H9 (cell line): Measurements from ENCODE around the gene DGCR2. TPM values are rescaled to one million over a fixed set of nuclear protein-coding genes. Genes with fewer than 3 reads are reported as not detected.

Experiments used
- DNase-seq: peaks from one replicate; pipeline ENCODE4 v3.0.0-alpha.2; 2017
- H2AFZ ChIP-seq: one replicate; pipeline ENCODE4 v1.6.1; 2013; ENCODE audit warnings: mild to moderate bottlenecking, low read length, control low read depth, moderate library complexity
- H2AK5ac ChIP-seq: 2 replicates; pipeline ENCODE4 v1.6.1; 2013; ENCODE audit warnings: low read length, control low read depth, mixed read lengths; ENCODE audit not compliant: insufficient read length
- H2BK120ac ChIP-seq: one replicate; pipeline ENCODE4 v1.6.1; 2013; ENCODE audit warnings: low read depth, mild to moderate bottlenecking, low read length, control low read depth, inconsistent platforms; ENCODE audit not compliant: poor library complexity, severe bottlenecking
- H2BK12ac ChIP-seq: 2 replicates; pipeline ENCODE4 v1.6.1; 2013; ENCODE audit warnings: low read length, control low read depth, mixed read lengths, low read depth; ENCODE audit not compliant: insufficient read length
- H2BK15ac ChIP-seq: 2 replicates; pipeline ENCODE4 v1.6.1; 2013; ENCODE audit warnings: low read depth, low read length, control low read depth
- H2BK20ac ChIP-seq: one replicate; pipeline ENCODE4 v1.6.1; 2013; ENCODE audit warnings: low read depth, mild to moderate bottlenecking, low read length, control low read depth, inconsistent platforms; ENCODE audit not compliant: poor library complexity, severe bottlenecking
- H2BK5ac ChIP-seq: 2 replicates; pipeline ENCODE4 v1.6.1; 2013; ENCODE audit warnings: low read length, control low read depth, mixed read lengths; ENCODE audit not compliant: insufficient read length
- H3K14ac ChIP-seq: 2 replicates; pipeline ENCODE4 v1.6.1; 2013; ENCODE audit warnings: low read length, control low read depth; ENCODE audit not compliant: insufficient read depth
- H3K18ac ChIP-seq: 2 replicates; pipeline ENCODE4 v1.6.1; 2013; ENCODE audit warnings: low read depth, mild to moderate bottlenecking, mixed read lengths, low read length, control low read depth; ENCODE audit not compliant: insufficient read length
- H3K23ac ChIP-seq: 2 replicates; pipeline ENCODE4 v1.6.1; 2013; ENCODE audit warnings: low read length, control low read depth, mixed read lengths, low read depth; ENCODE audit not compliant: insufficient read length
- H3K23me2 ChIP-seq: 2 replicates; pipeline ENCODE4 v1.6.1; 2013; ENCODE audit warnings: low read depth, mild to moderate bottlenecking, mixed read lengths, low read length, control low read depth; ENCODE audit not compliant: insufficient read length, poor library complexity, severe bottlenecking
- H3K27ac ChIP-seq: 2 replicates; pipeline ENCODE4 v1.5.1; 2013; ENCODE audit warnings: low read length, control low read depth, mixed read lengths, low read depth; ENCODE audit not compliant: insufficient read length
- H3K27me3 ChIP-seq: 2 replicates; pipeline ENCODE4 v1.6.1; 2013; ENCODE audit warnings: low read length, control low read depth, inconsistent platforms; ENCODE audit not compliant: insufficient read depth
- H3K4ac ChIP-seq: 2 replicates; pipeline ENCODE4 v1.6.1; 2013; ENCODE audit warnings: low read depth, mild to moderate bottlenecking, control low read depth, inconsistent platforms, low read length, moderate library complexity
- H3K4me1 ChIP-seq: 2 replicates; pipeline ENCODE4 v1.6.1; 2013; ENCODE audit warnings: low read length, control low read depth, inconsistent platforms; ENCODE audit not compliant: insufficient read depth
- H3K4me2 ChIP-seq: 2 replicates; pipeline ENCODE4 v1.6.1; 2013; ENCODE audit warnings: low read length, control low read depth, mixed read lengths; ENCODE audit not compliant: insufficient read length, insufficient read depth
- H3K56ac ChIP-seq: 2 replicates; pipeline ENCODE4 v1.6.1; 2013; ENCODE audit warnings: low read depth, mild to moderate bottlenecking, mixed read lengths, low read length, control low read depth; ENCODE audit not compliant: insufficient read length
- H3K79me1 ChIP-seq: 2 replicates; pipeline ENCODE4 v1.6.1; 2013; ENCODE audit warnings: low read depth, mild to moderate bottlenecking, moderate library complexity, low read length, control low read depth, inconsistent platforms; ENCODE audit not compliant: insufficient read depth, poor library complexity, severe bottlenecking
- H3K79me2 ChIP-seq: 2 replicates; pipeline ENCODE4 v1.6.1; 2013; ENCODE audit warnings: low read length, control low read depth, inconsistent platforms; ENCODE audit not compliant: insufficient read depth
- H3K9ac ChIP-seq: 2 replicates; pipeline ENCODE4 v1.6.1; 2013; ENCODE audit warnings: low read length, control low read depth, mixed read lengths; ENCODE audit not compliant: insufficient read length; ENCODE audit errors: extremely low read depth
- H3K9me3 ChIP-seq: one replicate; pipeline ENCODE4 v1.6.1; 2013; ENCODE audit warnings: low read depth, low read length, inconsistent platforms; ENCODE audit not compliant: control insufficient read depth
- H3T11ph ChIP-seq: one replicate; pipeline ENCODE4 v1.6.1; 2013; ENCODE audit warnings: mild to moderate bottlenecking, low read length, control low read depth, inconsistent platforms
- H4K20me1 ChIP-seq: one replicate; pipeline ENCODE4 v1.6.1; 2013; ENCODE audit not compliant: control insufficient read depth, insufficient read length, insufficient read depth
- H4K5ac ChIP-seq: 2 replicates; pipeline ENCODE4 v1.6.1; 2013; ENCODE audit warnings: low read depth, mild to moderate bottlenecking, mixed read lengths, low read length, control low read depth; ENCODE audit not compliant: insufficient read length
- H4K8ac ChIP-seq: replicated peaks from 2 replicates; pipeline ENCODE4 v1.6.1; 2013; ENCODE audit warnings: low read length, control low read depth, mixed read lengths, low read depth; ENCODE audit not compliant: insufficient read length
- H4K91ac ChIP-seq: 2 replicates; pipeline ENCODE4 v1.6.1; 2013; ENCODE audit warnings: low read depth, mild to moderate bottlenecking, moderate library complexity, mixed read lengths, low read length, control low read depth; ENCODE audit not compliant: insufficient read length
- H3K27ac Mint-ChIP-seq, 3 experiments: 2 replicates in 2 of 3; 3 replicates in 1 of 3; pipeline ENCODE4 v1.8.0; 2020 to 2021; ENCODE audit warnings: mixed read lengths in 3 of 3, mild to moderate bottlenecking in 1 of 3, moderate library complexity in 1 of 3
- H3K27me3 Mint-ChIP-seq: 2 replicates; pipeline ENCODE4 v1.8.0; 2021; ENCODE audit warnings: low read depth, mild to moderate bottlenecking, moderate library complexity, mixed read lengths
- H3K36me3 Mint-ChIP-seq, 3 experiments: 2 replicates in 2 of 3; 3 replicates in 1 of 3; pipeline ENCODE4 v1.8.0; 2020 to 2021; ENCODE audit warnings: low read depth in 3 of 3, mixed read lengths in 3 of 3; ENCODE audit not compliant: insufficient read depth in 1 of 3
- H3K4me1 Mint-ChIP-seq, 2 experiments: 2 replicates each; pipeline ENCODE4 v1.8.0; 2020; ENCODE audit warnings: mixed read lengths in 2 of 2
- H3K4me3 Mint-ChIP-seq, 2 experiments: 2 replicates in 1 of 2; 3 replicates in 1 of 2; pipeline ENCODE4 v1.8.0; 2020 to 2021; ENCODE audit warnings: mild to moderate bottlenecking in 2 of 2, mixed read lengths in 2 of 2, moderate library complexity in 1 of 2
- H3K9me3 Mint-ChIP-seq, 2 experiments: 2 replicates in 1 of 2; 3 replicates in 1 of 2; pipeline ENCODE4 v1.8.0; 2020; ENCODE audit warnings: mild to moderate bottlenecking in 2 of 2, mixed read lengths in 2 of 2, moderate library complexity in 1 of 2
- CTCF ChIP-seq: fragments of 200-600 bp; sonication (generic); conservative IDR thresholded peaks from 3 replicates; pipeline ENCODE4 v1.8.0; 2021; ENCODE audit warnings: antibody characterized with exemption, mild to moderate bottlenecking
- WGBS: extraction: QIAGEN DNeasy Blood & Tissue Kit; methylation state at CpG from one replicate; pipeline ENCODE4 v1.1.7; 2013; ENCODE audit warnings: missing lambda C conversion rate, low lambda C conversion rate, mixed read lengths; ENCODE audit not compliant: insufficient read length; ENCODE audit errors: extremely low coverage; 5-methylcytosine and 5-hydroxymethylcytosine counted together
- total RNA-seq: library from RNA; stranded (reverse); gene quantifications from 2 replicates; pipeline ENCODE4 v1.2.1, GENCODE V29; 2021

Gene DGCR2
- total RNA-seq, 1 experiment from 2014 or later: 47.2 TPM

GRCh38 chr22:19063581-19064353, 58.4 kb downstream of the DGCR2 start:
- Mint-ChIP-seq H3K27me3 (no peaks in the 10 kb centered on the region), H3K27ac (no peak overlapping the region), H3K9me3 (no peaks in the 10 kb centered on the region), H3K4me1 (no peaks in the 10 kb centered on the region), H3K4me3 (no peak overlapping the region), H3K36me3 (peaks cover 28 to 80% (median 67%) of the 10 kb centered on the region in 3 experiments; a peak in 6 of 7 replicates)
- H3K79me1 ChIP-seq: no peaks in the 10 kb centered on the region
- no peaks in the 10 kb centered on the region for H3K27me3 ChIP-seq
- H4K91ac ChIP-seq: no peak overlapping the region
- H3K9ac ChIP-seq: no peak overlapping the region
- no peaks in the 10 kb centered on the region for H3K9me3 ChIP-seq
- no peak overlapping the region for H3K18ac ChIP-seq
- H4K5ac ChIP-seq: no peak overlapping the region
- H3K56ac ChIP-seq: no peak overlapping the region
- H3K23ac ChIP-seq: no peak overlapping the region
- H3K14ac ChIP-seq: no peak overlapping the region
- no peaks in the 10 kb centered on the region for H3K23me2 ChIP-seq
- H2BK20ac ChIP-seq: no peak overlapping the region
- no peak overlapping the region for H3K27ac ChIP-seq
- H2BK15ac ChIP-seq: no peak overlapping the region
- no peak overlapping the region for H2AFZ ChIP-seq
- H2BK120ac ChIP-seq: no peak overlapping the region
- H3K4ac ChIP-seq: no peak overlapping the region
- no peak overlapping the region for H3K4me2 ChIP-seq
- no CpG with 5 or more reads among the region's 8 CpGs for WGBS
- TF ChIP-seq CTCF: no peak
- H3K79me2 ChIP-seq: no peaks in the 10 kb centered on the region
- H2AK5ac ChIP-seq: no peak overlapping the region
- H3K4me1 ChIP-seq: no peaks in the 10 kb centered on the region
- no peak overlapping the region for H2BK12ac ChIP-seq
- no peak for DNase-seq
- H2BK5ac ChIP-seq: no peak overlapping the region
- no peaks in the 10 kb centered on the region for H4K20me1 ChIP-seq
- H3T11ph ChIP-seq: no peak overlapping the region
- no peak overlapping the region for H4K8ac ChIP-seq
